ENCODE measurements around the gene AFM.

- TF ChIP-seq EZH2 (IDR thresholded peaks at IDR 0.05) (no peak), POLR2AphosphoS5 (IDR thresholded peaks at IDR 0.05; ENCODE audit: borderline replicate concordance, low read depth, low read length) (no peak), FOXP2 (optimal IDR thresholded peaks at IDR 0.05; ENCODE audit: control extremely low read depth, extremely low read length, insufficient read depth) (no peak)
Observed at GRCh38 chr4:73520821-73521220, 39.3 kb downstream of the AFM start.
